Measurements from ENCODE around the gene MAST2.
A peak's percentile ranks its signal among the peaks of the same experiment; 100 is the strongest.

The MAST2 gene

DNA sequence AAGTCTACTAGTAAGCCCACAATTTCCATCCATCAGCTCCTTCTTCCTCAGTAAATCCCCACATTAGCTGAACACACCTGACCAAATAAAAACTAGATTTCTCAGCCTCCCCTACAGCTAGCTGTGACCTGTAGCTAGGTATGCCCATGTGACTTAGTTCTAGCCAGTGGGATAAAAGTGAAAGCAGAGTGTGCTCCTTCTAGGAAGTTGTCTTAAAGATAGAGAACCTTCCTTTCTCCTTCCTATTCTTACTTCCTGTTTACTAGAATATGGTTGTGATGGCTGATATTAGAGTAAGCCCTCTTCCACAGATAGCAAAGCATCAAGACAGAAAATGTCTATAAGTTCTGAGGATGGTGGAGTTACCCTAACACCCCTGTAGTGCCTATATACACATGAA lies 262.0 kb downstream of the MAST2 start:
- no peak for ATAC-seq
- H3K27ac Mint-ChIP-seq, result no peak overlapping the region
- H3K36me3 Mint-ChIP-seq, result no peaks in the 10 kb centered on the region
- peaks cover 11% of the 10 kb centered on the region for H3K4me1 Mint-ChIP-seq
- no peaks in the 10 kb centered on the region for H3K27me3 Mint-ChIP-seq
- H3K4me3 Mint-ChIP-seq, result no peak overlapping the region
- H3K9me3 Mint-ChIP-seq, result no peaks in the 10 kb centered on the region

DNA sequence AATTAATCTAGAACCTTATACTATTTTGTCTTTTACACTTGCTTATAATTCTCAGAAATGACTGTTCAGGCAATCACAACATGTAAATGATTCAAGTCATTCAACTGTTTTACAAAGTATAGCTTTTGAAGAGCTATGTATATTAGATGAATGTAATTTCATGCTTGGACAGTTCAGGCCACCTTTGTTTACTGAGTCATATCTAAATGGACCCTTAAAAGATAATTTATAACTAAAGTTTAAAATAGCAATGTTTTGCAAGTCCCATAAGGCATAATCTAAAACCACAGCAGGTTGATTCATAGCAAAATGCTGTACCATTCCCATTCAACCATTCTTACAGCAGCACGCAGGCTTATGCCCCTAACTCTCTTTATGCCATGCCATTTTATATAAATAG lies 264.2 kb downstream of the MAST2 start:
- ATAC-seq, result no peak
- Mint-ChIP-seq H3K4me3 (no peak overlapping the region), H3K36me3 (no peaks in the 10 kb centered on the region), H3K27ac (no peak overlapping the region), H3K4me1 (peaks cover 11% of the 10 kb centered on the region), H3K27me3 (no peaks in the 10 kb centered on the region), H3K9me3 (no peaks in the 10 kb centered on the region)

DNA sequence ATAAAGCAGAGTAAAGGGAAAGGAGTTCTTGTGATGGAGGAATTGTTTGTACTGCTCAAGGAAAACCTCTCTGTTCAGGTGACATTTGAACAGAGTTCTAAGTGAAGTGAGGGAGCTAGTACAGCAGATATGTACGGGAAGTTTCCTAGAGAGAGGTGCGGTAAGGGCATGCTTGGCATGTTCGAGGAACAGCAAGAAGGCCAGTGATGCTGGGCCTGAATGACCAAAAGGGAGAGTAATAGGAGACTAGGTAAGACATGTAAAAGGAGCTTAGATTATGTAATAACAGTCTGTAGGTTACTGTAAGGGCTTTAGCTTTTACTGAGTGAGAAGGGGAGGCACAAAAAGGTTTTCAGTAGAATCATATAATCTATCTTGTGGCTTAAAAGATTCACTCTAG lies 265.1 kb downstream of the MAST2 start:
- Mint-ChIP-seq H3K4me3 (no peak overlapping the region), H3K36me3 (no peaks in the 10 kb centered on the region), H3K4me1 (peaks cover 11% of the 10 kb centered on the region), H3K27me3 (no peaks in the 10 kb centered on the region), H3K9me3 (no peaks in the 10 kb centered on the region), H3K27ac (no peak overlapping the region)
- ATAC-seq, result no peak

DNA sequence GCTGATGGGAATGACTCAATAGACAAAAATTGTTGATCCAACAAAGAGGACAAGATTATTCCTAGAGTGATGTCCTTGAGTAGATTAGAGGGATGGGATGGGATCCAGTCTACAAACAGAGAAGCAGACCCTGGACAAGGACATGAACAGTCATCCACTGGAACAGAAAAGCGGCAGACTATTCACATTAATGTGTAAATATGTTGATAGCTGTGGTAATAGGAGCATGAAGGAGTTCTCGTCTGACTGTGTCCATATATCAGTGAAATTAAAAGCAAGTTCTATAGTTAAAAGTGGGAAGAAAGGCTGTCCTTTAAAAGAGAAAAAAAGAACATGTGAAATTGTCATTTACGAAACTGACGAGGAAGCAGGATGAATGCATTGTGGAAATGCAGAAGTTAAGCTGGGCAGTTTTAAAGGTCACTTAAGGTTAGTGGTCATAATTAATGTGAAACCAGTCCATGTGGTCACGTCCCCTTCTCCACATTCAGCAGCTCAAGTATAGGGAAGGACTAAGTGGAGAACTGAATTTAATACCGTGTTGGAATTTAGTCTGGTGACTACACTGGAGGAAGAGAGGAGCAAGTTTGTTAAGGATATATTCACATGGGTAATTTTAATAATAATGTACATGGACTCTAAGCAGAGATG lies 266.9 kb downstream of the MAST2 start:
- peak; percentile 62 for ATAC-seq
- Mint-ChIP-seq H3K4me1 (peaks cover 4% of the 10 kb centered on the region), H3K9me3 (no peaks in the 10 kb centered on the region), H3K4me3 (no peak overlapping the region), H3K27me3 (no peaks in the 10 kb centered on the region), H3K36me3 (no peaks in the 10 kb centered on the region), H3K27ac (no peak overlapping the region)

DNA sequence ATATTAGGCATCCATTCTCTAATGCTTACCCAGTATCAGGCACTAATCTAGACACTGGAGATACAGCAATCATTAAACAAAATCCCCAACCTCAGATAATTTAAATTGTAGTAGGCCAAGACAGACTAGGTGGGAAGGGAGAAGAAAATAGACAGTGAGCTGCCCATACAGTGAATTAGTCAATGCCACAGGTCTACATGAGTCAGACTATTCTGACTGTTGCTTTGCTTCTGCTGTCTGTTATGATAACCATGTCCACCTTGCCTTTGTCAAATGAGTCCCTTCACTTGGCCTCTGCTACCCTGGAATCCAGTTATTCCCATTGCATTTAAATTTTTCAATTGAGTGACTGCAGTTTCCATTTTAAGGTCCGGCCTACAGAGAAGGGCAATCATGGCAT lies 269.6 kb downstream of the MAST2 start:
- no peaks in the 10 kb centered on the region for H3K36me3 Mint-ChIP-seq
- H3K4me1 Mint-ChIP-seq, result no peaks in the 10 kb centered on the region
- no peaks in the 10 kb centered on the region for H3K9me3 Mint-ChIP-seq
- no peak overlapping the region for H3K27ac Mint-ChIP-seq
- no peak for ATAC-seq
- no peak overlapping the region for H3K4me3 Mint-ChIP-seq
- no peaks in the 10 kb centered on the region for H3K27me3 Mint-ChIP-seq

DNA sequence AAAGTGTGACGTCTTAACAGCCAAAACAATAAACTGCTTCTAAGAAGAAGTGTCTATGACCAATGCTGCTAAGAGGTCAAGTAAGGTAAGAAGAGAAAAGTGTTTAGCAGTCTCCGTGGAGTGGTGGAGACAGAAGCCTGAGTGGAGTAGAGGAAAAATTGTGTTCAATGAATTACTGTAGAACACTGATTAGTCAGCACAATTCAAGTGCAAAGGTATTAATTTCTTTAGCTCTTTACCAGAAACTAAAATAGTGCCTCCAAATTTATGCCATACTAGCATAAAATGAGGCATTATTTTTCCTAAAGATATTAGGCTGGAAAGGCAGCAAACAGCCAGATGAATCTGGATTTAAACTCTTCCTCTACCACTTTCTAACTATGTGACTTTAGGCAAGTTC lies 272.9 kb downstream of the MAST2 start:
- no peaks in the 10 kb centered on the region for H3K4me1 Mint-ChIP-seq
- H3K4me3 Mint-ChIP-seq, result no peak overlapping the region
- H3K36me3 Mint-ChIP-seq, result no peaks in the 10 kb centered on the region
- H3K9me3 Mint-ChIP-seq, result no peaks in the 10 kb centered on the region
- ATAC-seq, result no peak
- no peak overlapping the region for H3K27ac Mint-ChIP-seq
- H3K27me3 Mint-ChIP-seq, result no peaks in the 10 kb centered on the region

DNA sequence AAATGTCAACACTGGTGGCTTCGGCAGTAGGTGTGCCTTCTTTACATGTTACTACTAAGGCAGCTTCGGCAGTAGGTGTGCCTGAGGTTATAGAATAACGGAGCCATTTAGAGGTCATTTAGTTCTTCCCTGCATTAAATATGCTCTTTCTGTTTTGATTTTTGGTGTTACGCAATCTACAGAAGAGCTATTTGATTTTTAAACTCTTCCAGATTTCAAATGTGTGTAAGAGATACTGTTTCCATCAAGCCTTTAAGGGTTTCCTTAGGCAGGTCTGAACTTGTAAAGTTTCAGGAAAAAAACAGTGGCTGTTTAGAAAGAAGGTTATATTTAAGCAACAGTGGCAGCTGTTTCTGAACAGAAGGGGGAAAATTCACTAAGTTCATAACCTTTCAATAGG lies 274.2 kb downstream of the MAST2 start:
- Mint-ChIP-seq H3K27me3 (no peaks in the 10 kb centered on the region), H3K27ac (no peak overlapping the region), H3K9me3 (no peaks in the 10 kb centered on the region), H3K36me3 (no peaks in the 10 kb centered on the region), H3K4me1 (no peaks in the 10 kb centered on the region), H3K4me3 (no peak overlapping the region)
- ATAC-seq, result no peak

DNA sequence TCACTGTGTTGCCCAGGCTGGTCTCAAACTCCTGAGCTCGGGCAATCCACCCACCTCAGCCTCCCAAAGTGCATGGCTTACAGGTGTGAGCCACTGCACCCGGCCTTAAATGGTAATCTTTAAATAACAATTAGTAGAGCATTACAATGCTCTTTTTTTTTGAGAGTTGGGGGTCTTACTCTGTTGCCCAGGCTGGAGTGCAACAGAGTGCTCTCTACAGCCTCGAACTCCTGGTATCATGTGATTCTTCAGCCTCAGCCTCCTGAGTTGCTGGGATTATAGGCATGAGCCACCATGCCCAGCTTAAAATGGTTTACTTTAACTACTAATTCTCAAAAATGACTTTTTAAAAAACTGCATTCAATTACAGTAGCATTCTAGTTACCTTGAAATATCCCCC lies 276.8 kb downstream of the MAST2 start:
- Mint-ChIP-seq H3K27me3 (no peaks in the 10 kb centered on the region), H3K4me1 (no peaks in the 10 kb centered on the region), H3K27ac (no peak overlapping the region), H3K9me3 (no peaks in the 10 kb centered on the region), H3K36me3 (no peaks in the 10 kb centered on the region), H3K4me3 (no peak overlapping the region)
- ATAC-seq, result no peak

DNA sequence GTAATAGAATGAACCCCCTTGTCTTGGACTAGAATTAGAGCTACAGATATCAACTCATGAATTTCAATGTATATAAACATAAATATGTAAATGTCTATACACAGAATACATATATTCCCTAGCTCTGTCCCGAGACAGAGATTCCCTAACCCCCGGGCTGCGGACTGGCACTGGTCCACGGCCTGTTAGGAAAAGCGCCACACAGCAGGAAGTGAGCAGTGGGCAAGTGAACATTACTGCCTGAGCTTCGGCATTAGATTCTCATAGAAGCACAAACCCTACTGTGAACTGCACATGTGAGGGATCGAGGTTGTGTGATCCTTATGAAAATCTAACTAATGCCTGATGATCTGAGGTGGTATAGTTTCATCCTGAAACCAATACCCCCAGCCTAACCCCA lies 277.8 kb downstream of the MAST2 start:
- no peaks in the 10 kb centered on the region for H3K27me3 Mint-ChIP-seq
- no peak overlapping the region for H3K4me3 Mint-ChIP-seq
- H3K27ac Mint-ChIP-seq, result no peak overlapping the region
- no peaks in the 10 kb centered on the region for H3K9me3 Mint-ChIP-seq
- no peaks in the 10 kb centered on the region for H3K4me1 Mint-ChIP-seq
- no peak for ATAC-seq
- no peaks in the 10 kb centered on the region for H3K36me3 Mint-ChIP-seq

DNA sequence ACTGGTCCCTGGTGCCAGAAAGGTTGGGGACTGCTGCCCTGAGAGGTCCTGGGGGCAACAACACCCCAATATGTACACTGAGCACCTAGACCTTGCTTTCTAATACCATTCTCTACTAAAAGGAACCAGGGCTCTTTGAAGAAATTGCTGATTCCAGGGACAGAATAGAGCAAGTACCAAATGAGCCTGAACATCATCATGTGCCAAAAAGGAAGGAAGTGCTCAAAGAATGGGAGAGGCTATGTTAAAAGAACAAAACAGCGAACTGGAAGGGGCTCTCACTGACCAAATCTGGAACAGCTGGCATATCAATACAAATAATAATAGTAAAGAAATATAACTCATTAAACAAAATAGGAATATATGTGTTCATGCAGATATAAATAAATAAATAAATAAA lies 278.2 kb downstream of the MAST2 start:
- Mint-ChIP-seq H3K4me1 (no peaks in the 10 kb centered on the region), H3K27ac (no peak overlapping the region), H3K27me3 (no peaks in the 10 kb centered on the region), H3K9me3 (no peaks in the 10 kb centered on the region), H3K36me3 (no peaks in the 10 kb centered on the region), H3K4me3 (no peak overlapping the region)
- ATAC-seq, result no peak

DNA sequence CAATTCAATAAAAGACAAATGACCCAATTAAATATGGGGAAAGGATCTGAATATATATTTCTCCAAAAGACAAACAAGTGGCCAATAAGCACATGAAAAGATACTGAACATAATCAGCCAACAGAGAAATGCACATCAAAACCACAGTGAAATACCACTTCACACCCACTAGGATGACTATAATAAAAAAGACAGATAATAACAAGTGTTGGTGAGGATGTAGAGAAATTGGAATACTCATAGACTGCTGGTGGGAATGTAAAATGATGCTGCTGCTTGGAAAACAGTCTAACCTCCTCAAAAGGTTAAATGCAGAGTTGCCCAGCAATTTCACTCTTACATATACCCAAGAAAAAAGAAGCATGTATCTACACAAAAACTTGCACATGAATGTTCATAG lies 280.2 kb downstream of the MAST2 start:
- no peaks in the 10 kb centered on the region for H3K9me3 Mint-ChIP-seq
- H3K27me3 Mint-ChIP-seq, result no peaks in the 10 kb centered on the region
- H3K27ac Mint-ChIP-seq, result no peak overlapping the region
- H3K4me1 Mint-ChIP-seq, result no peaks in the 10 kb centered on the region
- no peak overlapping the region for H3K4me3 Mint-ChIP-seq
- no peak for ATAC-seq
- no peaks in the 10 kb centered on the region for H3K36me3 Mint-ChIP-seq

DNA sequence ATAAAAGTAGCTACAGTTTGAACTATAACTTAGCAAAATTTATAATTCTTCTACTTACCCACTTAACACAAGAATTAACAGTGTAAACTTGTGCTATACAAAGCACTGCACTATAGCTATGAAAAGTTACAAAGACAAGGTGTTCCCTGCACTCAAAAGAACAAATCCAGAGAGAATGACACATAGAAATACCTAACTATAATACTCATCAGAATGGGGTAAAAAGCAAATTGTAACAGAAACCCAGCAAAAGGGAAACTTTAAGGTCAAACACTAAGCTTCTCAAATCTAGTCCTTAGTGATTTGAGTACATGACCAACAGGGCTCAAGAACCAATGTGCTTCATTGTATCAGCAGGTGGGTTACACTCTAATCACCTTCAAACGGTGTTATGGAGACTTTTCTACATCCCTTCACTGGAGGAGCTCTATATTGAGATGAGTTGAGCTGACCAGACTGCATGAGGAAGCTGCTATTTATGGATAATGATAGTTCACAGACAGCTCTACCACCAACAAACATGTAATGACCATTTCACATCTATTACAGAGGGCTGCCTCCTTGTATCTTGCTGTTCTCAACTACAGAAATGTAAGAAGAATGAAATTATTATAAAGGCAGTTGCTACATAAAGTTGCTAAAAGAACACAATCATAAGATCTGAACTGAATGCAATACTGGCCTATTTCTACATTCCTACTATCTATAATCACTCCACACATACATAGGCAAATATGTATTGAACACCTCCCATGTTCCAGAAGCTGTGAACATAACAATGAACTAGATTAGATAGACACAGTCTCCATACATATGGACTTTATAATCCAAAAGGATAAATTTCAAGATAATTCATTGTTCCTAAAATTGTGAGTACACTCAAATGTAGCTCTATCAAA lies 281.4 kb downstream of the MAST2 start:
- Mint-ChIP-seq H3K9me3 (no peaks in the 10 kb centered on the region), H3K4me1 (no peaks in the 10 kb centered on the region), H3K27ac (no peak overlapping the region), H3K4me3 (no peak overlapping the region), H3K36me3 (no peaks in the 10 kb centered on the region), H3K27me3 (no peaks in the 10 kb centered on the region)
- no peak for ATAC-seq

Data from stimulated activated memory B cell treated with anti-CD40 and anti-IgM and Interleukin-4, amounts not matched to agents 10 μg/mL and 1 μg/mL and 100 μg/mL, for 72 hours (primary cell).